Measurements from ENCODE around the gene DMD. TPM values are rescaled to one million over a fixed set of nuclear protein-coding genes. Genes with fewer than 3 reads are reported as not detected.

The DMD gene
- total and polyA plus RNA-seq, 2 of the 13 experiments (the other 11 are each of a cell fraction or from before 2014, with no cell fraction given) = 17.6 to 25.9 TPM

DNA sequence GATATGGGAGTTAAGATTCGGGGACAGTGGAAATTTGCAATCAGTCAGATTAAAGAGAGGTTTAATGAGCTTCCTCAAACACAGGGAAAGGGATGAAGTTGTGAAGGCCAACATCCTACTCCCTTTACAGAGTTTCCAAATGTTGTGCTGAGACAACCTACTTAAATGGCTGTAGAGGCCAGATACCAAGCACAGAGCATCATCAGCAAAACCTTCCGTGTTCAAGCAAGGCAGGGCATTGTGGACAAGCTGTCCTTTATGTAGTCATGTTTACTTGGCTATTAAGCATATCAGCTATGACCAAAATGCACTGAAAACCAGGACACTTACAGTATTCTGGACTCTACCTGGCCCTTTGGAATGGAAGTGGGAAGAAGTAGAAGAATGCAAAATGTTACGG lies 197.3 kb downstream of the DMD start:
- DNase-seq (ENCODE audit: low spot score) (no peak), FAIRE-seq (no peak), ATAC-seq (no peak)
- H3K27me3 ChIP-seq (ENCODE audit: control insufficient read depth in 1 of 2, insufficient read depth in 2 of 2, low read length in 2 of 2) = no peaks in the 10 kb centered on the region
- CTCF ChIA-PET (ENCODE audit: low intra/inter-chr PET ratio, low total read pairs) = no interaction called here
- no peaks in the 10 kb centered on the region for H4K20me1 ChIP-seq (ENCODE audit: insufficient read depth, low read length)
- no peaks in the 10 kb centered on the region for H3K79me2 ChIP-seq (ENCODE audit: insufficient read depth, low read length)
- no peaks in the 10 kb centered on the region for H3K9me3 ChIP-seq (ENCODE audit: low read length)
- no peaks in the 10 kb centered on the region for H3K36me3 ChIP-seq (replicated peaks in 1 of 2; ENCODE audit: control insufficient read depth in 1 of 2, insufficient read depth in 2 of 2, low read length in 2 of 2)
- H3K27ac ChIP-seq (ENCODE audit: extremely low read length, insufficient read depth, low read length) = no peak overlapping the region
- in situ Hi-C loops (cut with HindIII; ENCODE audit: extremely low pct_ligation_motif_present, low pct_unique_long_range_greater_than_20kb) = no loop called here
- H2AFZ ChIP-seq (ENCODE audit: low read length) = no peak overlapping the region
- 29% methylated on average over 3 of the region's 3 CpGs for WGBS (ENCODE audit: low lambda C conversion rate)
- no peak overlapping the region for H3K4me2 ChIP-seq (ENCODE audit: low read depth, low read length)
- no peak overlapping the region for H3K4me3 ChIP-seq (replicated peaks in 1 of 3; ENCODE audit: insufficient read depth in 1 of 3, low read depth in 2 of 3, low read length in 3 of 3)
- TF ChIP-seq SP5 (CRISPR knock-in tag; IDR thresholded peaks at IDR 0.05; ENCODE audit: borderline replicate concordance, low read depth) (no peak), ZNF576 (CRISPR knock-in tag; IDR thresholded peaks at IDR 0.05) (no peak), ARNT (IDR thresholded peaks at IDR 0.05) (no peak), GRHL1 (CRISPR knock-in tag; conservative IDR thresholded peaks at IDR 0.05) (no peak), STAG1 (CRISPR knock-in tag; IDR thresholded peaks at IDR 0.05) (no peak), ZNF7 (CRISPR knock-in tag; IDR thresholded peaks at IDR 0.05) (no peak), MTA3 (CRISPR knock-in tag; IDR thresholded peaks at IDR 0.05) (no peak), SETDB1 (CRISPR knock-in tag; IDR thresholded peaks at IDR 0.05; ENCODE audit: borderline replicate concordance) (no peak), ZIK1 (CRISPR knock-in tag; IDR thresholded peaks at IDR 0.05; ENCODE audit: borderline replicate concordance, low read depth) (no peak), BCL3 (CRISPR knock-in tag; IDR thresholded peaks at IDR 0.05) (no peak), ZNF746 (CRISPR knock-in tag; IDR thresholded peaks at IDR 0.05) (no peak), NFRKB (IDR thresholded peaks at IDR 0.05) (no peak), NRL (CRISPR knock-in tag; IDR thresholded peaks at IDR 0.05; ENCODE audit: borderline replicate concordance) (no peak), CHCHD3 (CRISPR knock-in tag; IDR thresholded peaks at IDR 0.05) (no peak), TOPORS (CRISPR knock-in tag; IDR thresholded peaks at IDR 0.05) (no peak)
- TF ChIP-seq, protein P1, sequence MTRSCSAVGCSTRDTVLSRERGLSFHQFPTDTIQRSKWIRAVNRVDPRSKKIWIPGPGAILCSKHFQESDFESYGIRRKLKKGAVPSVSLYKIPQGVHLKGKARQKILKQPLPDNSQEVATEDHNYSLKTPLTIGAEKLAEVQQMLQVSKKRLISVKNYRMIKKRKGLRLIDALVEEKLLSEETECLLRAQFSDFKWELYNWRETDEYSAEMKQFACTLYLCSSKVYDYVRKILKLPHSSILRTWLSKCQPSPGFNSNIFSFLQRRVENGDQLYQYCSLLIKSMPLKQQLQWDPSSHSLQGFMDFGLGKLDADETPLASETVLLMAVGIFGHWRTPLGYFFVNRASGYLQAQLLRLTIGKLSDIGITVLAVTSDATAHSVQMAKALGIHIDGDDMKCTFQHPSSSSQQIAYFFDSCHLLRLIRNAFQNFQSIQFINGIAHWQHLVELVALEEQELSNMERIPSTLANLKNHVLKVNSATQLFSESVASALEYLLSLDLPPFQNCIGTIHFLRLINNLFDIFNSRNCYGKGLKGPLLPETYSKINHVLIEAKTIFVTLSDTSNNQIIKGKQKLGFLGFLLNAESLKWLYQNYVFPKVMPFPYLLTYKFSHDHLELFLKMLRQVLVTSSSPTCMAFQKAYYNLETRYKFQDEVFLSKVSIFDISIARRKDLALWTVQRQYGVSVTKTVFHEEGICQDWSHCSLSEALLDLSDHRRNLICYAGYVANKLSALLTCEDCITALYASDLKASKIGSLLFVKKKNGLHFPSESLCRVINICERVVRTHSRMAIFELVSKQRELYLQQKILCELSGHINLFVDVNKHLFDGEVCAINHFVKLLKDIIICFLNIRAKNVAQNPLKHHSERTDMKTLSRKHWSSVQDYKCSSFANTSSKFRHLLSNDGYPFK (CRISPR knock-in tag; IDR thresholded peaks at IDR 0.05; ENCODE audit: borderline replicate concordance) = no peak
- TF ChIP-seq, protein P2, sequence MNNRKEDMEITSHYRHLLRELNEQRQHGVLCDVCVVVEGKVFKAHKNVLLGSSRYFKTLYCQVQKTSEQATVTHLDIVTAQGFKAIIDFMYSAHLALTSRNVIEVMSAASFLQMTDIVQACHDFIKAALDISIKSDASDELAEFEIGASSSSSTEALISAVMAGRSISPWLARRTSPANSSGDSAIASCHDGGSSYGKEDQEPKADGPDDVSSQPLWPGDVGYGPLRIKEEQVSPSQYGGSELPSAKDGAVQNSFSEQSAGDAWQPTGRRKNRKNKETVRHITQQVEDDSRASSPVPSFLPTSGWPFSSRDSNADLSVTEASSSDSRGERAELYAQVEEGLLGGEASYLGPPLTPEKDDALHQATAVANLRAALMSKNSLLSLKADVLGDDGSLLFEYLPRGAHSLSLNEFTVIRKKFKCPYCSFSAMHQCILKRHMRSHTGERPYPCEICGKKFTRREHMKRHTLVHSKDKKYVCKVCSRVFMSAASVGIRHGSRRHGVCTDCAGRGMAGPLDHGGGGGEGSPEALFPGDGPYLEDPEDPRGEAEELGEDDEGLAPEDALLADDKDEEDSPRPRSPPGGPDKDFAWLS (CRISPR knock-in tag; IDR thresholded peaks at IDR 0.05; ENCODE audit: borderline replicate concordance) = no peak
- TF ChIP-seq, protein P3, sequence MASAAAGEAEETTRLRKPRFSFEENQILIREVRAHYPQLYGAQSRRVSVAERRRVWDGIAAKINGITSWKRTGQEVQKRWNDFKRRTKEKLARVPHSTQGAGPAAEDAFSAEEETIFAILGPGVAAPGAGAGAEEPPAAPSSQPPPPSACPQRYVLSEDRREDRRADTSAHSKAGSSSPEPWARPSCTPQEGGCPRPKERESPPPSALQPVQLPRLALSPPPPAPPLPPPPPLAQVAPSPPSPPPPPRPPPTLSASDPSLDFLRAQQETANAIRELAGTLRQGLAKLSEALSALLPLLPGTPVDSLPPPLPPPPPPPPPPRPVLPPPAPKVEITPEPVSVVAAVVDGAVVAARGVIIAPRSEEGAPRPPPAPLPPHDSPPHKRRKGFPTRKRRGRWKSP (CRISPR knock-in tag; IDR thresholded peaks at IDR 0.05) = no peak
- H3K9ac ChIP-seq (ENCODE audit: insufficient read depth, low read depth, low read length) = no peak overlapping the region
- intact Hi-C loops (cut with micrococcal nuclease; ENCODE audit: unreplicated experiment) = no loop called here
- POLR2A ChIA-PET = no interaction called here
- no TSS peak for BruUV-seq (replicated peaks)
- no peaks in the 10 kb centered on the region for H3K4me1 ChIP-seq (ENCODE audit: insufficient read depth, low read length)

Measured in HepG2 (cell line).